Duodenal mucosa (tissue), 2 donors: ENCODE results near the gene ANO2.

Source experiments
- H3K27ac ChIP-seq: one replicate; pipeline ENCODE4 v1.7.0; 2013; ENCODE audit warnings: low read depth, low read length
- H3K27me3 ChIP-seq, 2 donors: one replicate each; pipeline ENCODE4 v1.7.0; 2013; ENCODE audit warnings: low read length in 2 of 2, control low read depth in 1 of 2; ENCODE audit not compliant: insufficient read depth in 2 of 2, control insufficient read depth in 1 of 2
- H3K36me3 ChIP-seq, 2 donors: one replicate each; pipeline ENCODE4 v1.7.0; 2013; ENCODE audit warnings: low read length in 2 of 2, control low read depth in 1 of 2; ENCODE audit not compliant: insufficient read depth in 2 of 2, control insufficient read depth in 1 of 2
- H3K4me1 ChIP-seq, 2 donors: one replicate each; pipeline ENCODE4 v1.7.0; 2013; ENCODE audit warnings: low read length in 2 of 2, control low read depth in 1 of 2; ENCODE audit not compliant: insufficient read depth in 2 of 2, control insufficient read depth in 1 of 2
- H3K4me3 ChIP-seq, 2 donors: one replicate each; pipeline ENCODE4 v1.7.0; 2013; ENCODE audit warnings: low read length in 2 of 2, low read depth in 1 of 2
- H3K9ac ChIP-seq, 2 donors: one replicate each; pipeline ENCODE4 v1.7.0; 2013; ENCODE audit warnings: low read length in 2 of 2, low read depth in 1 of 2
- H3K9me3 ChIP-seq, 2 donors: one replicate each; pipeline ENCODE4 v1.7.0; 2013; ENCODE audit warnings: low read length in 2 of 2, control low read depth in 1 of 2; ENCODE audit not compliant: control insufficient read depth in 1 of 2

Gene ANO2

GRCh38 chr12:5874514-5874913 is 70.5 kb downstream of the ANO2 start:
- no peaks in the 10 kb centered on the region for H3K27me3 ChIP-seq
- H3K9ac ChIP-seq = no peak overlapping the region
- H3K36me3 ChIP-seq = no peaks in the 10 kb centered on the region
- H3K9me3 ChIP-seq = no peaks in the 10 kb centered on the region
- H3K4me1 ChIP-seq = no peaks in the 10 kb centered on the region
- no peak overlapping the region for H3K27ac ChIP-seq
- no peak overlapping the region for H3K4me3 ChIP-seq

- no peaks in the 10 kb centered on the region for H3K4me1 ChIP-seq
- H3K9ac ChIP-seq = no peak overlapping the region
- no peak overlapping the region for H3K4me3 ChIP-seq
- H3K9me3 ChIP-seq = no peaks in the 10 kb centered on the region
- H3K36me3 ChIP-seq = no peaks in the 10 kb centered on the region
- H3K27me3 ChIP-seq = no peaks in the 10 kb centered on the region
- no peak overlapping the region for H3K27ac ChIP-seq
Observed at GRCh38 chr12:5873281-5873919, 71.7 kb downstream of the ANO2 start.

GRCh38 chr12:5872745-5873144 is 72.3 kb downstream of the ANO2 start:
- Histone ChIP-seq H3K27me3 (no peaks in the 10 kb centered on the region), H3K4me1 (no peaks in the 10 kb centered on the region), H3K4me3 (no peak overlapping the region), H3K36me3 (no peaks in the 10 kb centered on the region), H3K27ac (no peak overlapping the region), H3K9ac (no peak overlapping the region), H3K9me3 (no peaks in the 10 kb centered on the region)

- Histone ChIP-seq H3K27ac (no peak overlapping the region), H3K36me3 (no peaks in the 10 kb centered on the region), H3K4me3 (no peak overlapping the region)
Observed at GRCh38 chr12:5871741-5872140, 73.3 kb downstream of the ANO2 start.

GRCh38 chr12:5870183-5870582 is 74.9 kb downstream of the ANO2 start:
- Histone ChIP-seq H3K9ac (no peak overlapping the region), H3K27me3 (no peaks in the 10 kb centered on the region), H3K4me1 (no peaks in the 10 kb centered on the region), H3K36me3 (no peaks in the 10 kb centered on the region), H3K27ac (no peak overlapping the region), H3K9me3 (no peaks in the 10 kb centered on the region), H3K4me3 (no peak overlapping the region)

More at GRCh38 chr12:5871741-5872140, 73.3 kb downstream of the ANO2 start:
- Histone ChIP-seq H3K9me3 (no peaks in the 10 kb centered on the region), H3K4me1 (no peaks in the 10 kb centered on the region), H3K9ac (no peak overlapping the region), H3K27me3 (no peaks in the 10 kb centered on the region)

GRCh38 chr12:5868625-5869295 is 76.3 kb downstream of the ANO2 start:
- Histone ChIP-seq H3K36me3 (no peaks in the 10 kb centered on the region), H3K9ac (no peak overlapping the region), H3K4me1 (no peaks in the 10 kb centered on the region), H3K27ac (no peak overlapping the region), H3K27me3 (no peaks in the 10 kb centered on the region), H3K9me3 (no peaks in the 10 kb centered on the region), H3K4me3 (no peak overlapping the region)

- Histone ChIP-seq H3K9me3 (no peaks in the 10 kb centered on the region), H3K4me1 (no peaks in the 10 kb centered on the region), H3K27ac (no peak overlapping the region), H3K36me3 (no peaks in the 10 kb centered on the region), H3K9ac (no peak overlapping the region), H3K4me3 (no peak overlapping the region), H3K27me3 (no peaks in the 10 kb centered on the region)
Observed at GRCh38 chr12:5865397-5865796, 79.7 kb downstream of the ANO2 start.

- Histone ChIP-seq H3K4me3 (no peak overlapping the region), H3K9ac (no peak overlapping the region), H3K4me1 (no peaks in the 10 kb centered on the region), H3K36me3 (no peaks in the 10 kb centered on the region), H3K27me3 (no peaks in the 10 kb centered on the region), H3K9me3 (no peaks in the 10 kb centered on the region), H3K27ac (no peak overlapping the region)
Observed at GRCh38 chr12:5864972-5865371, 80.1 kb downstream of the ANO2 start.

GRCh38 chr12:5864301-5864700 is 80.8 kb downstream of the ANO2 start:
- Histone ChIP-seq H3K27ac (no peak overlapping the region), H3K9me3 (no peaks in the 10 kb centered on the region), H3K4me1 (no peaks in the 10 kb centered on the region), H3K4me3 (no peak overlapping the region), H3K27me3 (no peaks in the 10 kb centered on the region), H3K36me3 (no peaks in the 10 kb centered on the region), H3K9ac (no peak overlapping the region)

GRCh38 chr12:5861416-5861815 is 83.6 kb downstream of the ANO2 start:
- no peak overlapping the region for H3K9ac ChIP-seq
- no peaks in the 10 kb centered on the region for H3K36me3 ChIP-seq
- H3K4me1 ChIP-seq = no peaks in the 10 kb centered on the region
- no peak overlapping the region for H3K4me3 ChIP-seq
- H3K27ac ChIP-seq = no peak overlapping the region
- peaks cover 0 to 3% of the 10 kb centered on the region in 2 donors for H3K27me3 ChIP-seq
- no peaks in the 10 kb centered on the region for H3K9me3 ChIP-seq
